Fibroblast of lung (primary cell): ENCODE data around the gene C10orf88. TPM values are rescaled to one million over a fixed set of nuclear protein-coding genes. Genes with fewer than 3 reads are reported as not detected.

Source experiments
- DNase-seq, 2 donors: peaks; one replicate each; pipeline versions ENCODE4 v3.0.0 to v3.0.0-alpha.2; 2010; ENCODE audit warnings: low read depth in 2 of 2
- H2AFZ ChIP-seq: 2 replicates; pipeline ENCODE4 v1.5.1; 2012; ENCODE audit warnings: low read length, control low read depth, inconsistent platforms
- H3K27ac ChIP-seq: 2 replicates; pipeline ENCODE4 v1.5.1; 2011; ENCODE audit warnings: low read length, control low read depth; ENCODE audit not compliant: insufficient read depth
- H3K27me3 ChIP-seq: 2 replicates; pipeline ENCODE4 v1.5.1; 2011; ENCODE audit warnings: mild to moderate bottlenecking, low read length; ENCODE audit not compliant: control insufficient read depth, insufficient read depth
- H3K36me3 ChIP-seq: 2 replicates; pipeline ENCODE4 v1.5.1; 2011; ENCODE audit warnings: low read length; ENCODE audit not compliant: control insufficient read depth, insufficient read depth
- H3K4me1 ChIP-seq: 2 replicates; pipeline ENCODE4 v1.5.1; 2011; ENCODE audit warnings: low read length; ENCODE audit not compliant: control insufficient read depth, insufficient read depth; ENCODE audit errors: extremely low read depth
- H3K4me2 ChIP-seq: 2 replicates; pipeline ENCODE4 v1.5.1; 2011; ENCODE audit warnings: low read length, control low read depth; ENCODE audit not compliant: insufficient read depth; ENCODE audit errors: extremely low read depth
- H3K4me3 ChIP-seq, 4 experiments: fragments of 200-600 bp in 1 of 4; sonication (generic) in 1 of 4; replicated peaks in 1 of 4; 2 replicates each; pipeline ENCODE4 v1.5.1; 2011 to 2016; ENCODE audit warnings: low read length in 4 of 4, low read depth in 3 of 4, mild to moderate bottlenecking in 3 of 4, control low read depth in 2 of 4, inconsistent platforms in 1 of 4, mixed read lengths in 1 of 4; ENCODE audit not compliant: insufficient read depth in 1 of 4; ENCODE audit errors: control extremely low read depth in 1 of 4
- H3K79me2 ChIP-seq: 2 replicates; pipeline ENCODE4 v1.5.1; 2012; ENCODE audit warnings: mild to moderate bottlenecking, low read length, inconsistent platforms; ENCODE audit not compliant: control insufficient read depth, insufficient read depth
- H3K9ac ChIP-seq: 2 replicates; pipeline ENCODE4 v1.5.1; 2011; ENCODE audit warnings: mild to moderate bottlenecking, low read length, control low read depth; ENCODE audit not compliant: insufficient read depth
- H3K9me3 ChIP-seq: 2 replicates; pipeline ENCODE4 v1.5.1; 2012; ENCODE audit warnings: low read depth, low read length; ENCODE audit not compliant: control insufficient read depth, insufficient read depth
- H4K20me1 ChIP-seq: 2 replicates; pipeline ENCODE4 v1.5.1; 2011; ENCODE audit warnings: low read length; ENCODE audit not compliant: control insufficient read depth, insufficient read depth; ENCODE audit errors: extremely low read depth
- CTCF ChIP-seq, 2 donors: IDR thresholded peaks in 1 of 2; conservative IDR thresholded peaks in 1 of 2; 1 replicate in 1 of 2; 2 replicates in 1 of 2; pipeline ENCODE4 v1.5.1; 2011 to 2012; ENCODE audit warnings: low read length in 2 of 2, control low read depth in 1 of 2, inconsistent platforms in 1 of 2, low read depth in 1 of 2, mild to moderate bottlenecking in 1 of 2
- EZH2 ChIP-seq: IDR thresholded peaks from 2 replicates; pipeline ENCODE4 v1.5.1; 2012; ENCODE audit warnings: low read length, control low read depth, mild to moderate bottlenecking; ENCODE audit errors: missing control alignments
- polyA plus RNA-seq, 2 donors: library from polyadenylated mRNA; depleted of rRNA in 1 of 2; stranded (reverse) in 1 of 2; unstranded in 1 of 2; fragments of >200 nt; gene quantifications; 2 replicates each; pipeline ENCODE4 v1.2.1, GENCODE V29; 2011 to 2012; ENCODE audit warnings: missing spikeins in 1 of 2
- total RNA-seq: library from RNA; depleted of rRNA; stranded (reverse); fragments of >200 nt; gene quantifications from 2 replicates; pipeline ENCODE4 v1.2.1, GENCODE V29; 2014

The C10orf88 gene
- total and polyA plus RNA-seq, 2 donors (not counting 1 experiment from before 2014, with no cell fraction given): 9.2 to 25.1 TPM

GRCh38 chr10:122962405-122962804 is 8.4 kb upstream of the C10orf88 start:
- TF ChIP-seq CTCF (conservative IDR thresholded peaks at IDR 0.05 in 1 of 2, IDR thresholded peaks at IDR 0.05 in 1 of 2; ENCODE audit: low read depth in 1 of 2, low read length in 2 of 2) (no peak), EZH2 (no peak)
- Histone ChIP-seq H3K27me3 (no peaks in the 10 kb centered on the region), H3K4me1 (no peaks in the 10 kb centered on the region), H3K4me3 (no peak overlapping the region), H4K20me1 (no peaks in the 10 kb centered on the region), H2AFZ (no peak overlapping the region), H3K9me3 (no peaks in the 10 kb centered on the region), H3K9ac (no peak overlapping the region), H3K79me2 (no peaks in the 10 kb centered on the region), H3K4me2 (no peak overlapping the region), H3K36me3 (no peaks in the 10 kb centered on the region), H3K27ac (no peak overlapping the region)
- DNase-seq: peak in 1 of 2 donors; percentile 22

GRCh38 chr10:122957474-122957873 is 3.4 kb upstream of the C10orf88 start:
- H2AFZ ChIP-seq: no peak overlapping the region
- H3K4me1 ChIP-seq: no peaks in the 10 kb centered on the region
- H3K4me2 ChIP-seq: no peak overlapping the region
- H3K4me3 ChIP-seq: no peak overlapping the region
- no peaks in the 10 kb centered on the region for H4K20me1 ChIP-seq
- no peak overlapping the region for H3K9ac ChIP-seq
- no peaks in the 10 kb centered on the region for H3K36me3 ChIP-seq
- H3K79me2 ChIP-seq: peaks cover 2% of the 10 kb centered on the region
- H3K9me3 ChIP-seq: no peaks in the 10 kb centered on the region
- no peak overlapping the region for H3K27ac ChIP-seq
- H3K27me3 ChIP-seq: no peaks in the 10 kb centered on the region
- no peak for TF ChIP-seq CTCF (conservative IDR thresholded peaks at IDR 0.05 in 1 of 2, IDR thresholded peaks at IDR 0.05 in 1 of 2; ENCODE audit: low read depth in 1 of 2, low read length in 2 of 2)
- no peak for TF ChIP-seq EZH2
- DNase-seq: peak in 1 of 2 donors; percentile 6

GRCh38 chr10:122955892-122956291 is 1.9 kb upstream of the C10orf88 start:
- Histone ChIP-seq H3K79me2 (peaks cover 2% of the 10 kb centered on the region), H3K27me3 (no peaks in the 10 kb centered on the region), H3K27ac (no peak overlapping the region), H4K20me1 (no peaks in the 10 kb centered on the region), H3K4me2 (no peak overlapping the region), H3K4me3 (no peak overlapping the region), H3K9ac (no peak overlapping the region), H2AFZ (no peak overlapping the region), H3K36me3 (no peaks in the 10 kb centered on the region), H3K9me3 (no peaks in the 10 kb centered on the region), H3K4me1 (no peaks in the 10 kb centered on the region)
- no peak for TF ChIP-seq EZH2
- TF ChIP-seq CTCF (conservative IDR thresholded peaks at IDR 0.05 in 1 of 2, IDR thresholded peaks at IDR 0.05 in 1 of 2; ENCODE audit: low read depth in 1 of 2, low read length in 2 of 2): no peak
- DNase-seq: no peak
